SJSA1 (cell line): ENCODE data around the gene INHA. TPM values are rescaled to one million over a fixed set of nuclear protein-coding genes. Genes with fewer than 3 reads are reported as not detected.

Experiments
- DNase-seq, 2 experiments: peaks; one replicate each; pipeline ENCODE4 v3.0.0-alpha.2; 2015 to 2020; ENCODE audit warnings: low spot score in 2 of 2, low read depth in 1 of 2
- H3K27ac ChIP-seq: fragments of 250-450 bp; sonication (Bioruptor Pico); 2 replicates; pipeline ENCODE4 v1.5.1; 2020; ENCODE audit warnings: mild to moderate bottlenecking, moderate library complexity
- H3K27me3 ChIP-seq: fragments of 250-450 bp; sonication (Bioruptor Pico); replicated peaks from 2 replicates; pipeline ENCODE4 v1.5.1; 2020; ENCODE audit warnings: mild to moderate bottlenecking, moderate library complexity
- H3K36me3 ChIP-seq: fragments of 250-450 bp; sonication (Bioruptor Pico); 2 replicates; pipeline ENCODE4 v1.5.1; 2020; ENCODE audit warnings: mild to moderate bottlenecking
- H3K4me1 ChIP-seq: fragments of 250-450 bp; sonication (Bioruptor Pico); replicated peaks from 2 replicates; pipeline ENCODE4 v1.6.1; 2021; ENCODE audit warnings: mild to moderate bottlenecking
- H3K4me3 ChIP-seq: fragments of 250-450 bp; sonication (Bioruptor Pico); 2 replicates; pipeline ENCODE4 v1.5.1; 2020; ENCODE audit warnings: mild to moderate bottlenecking
- H3K9me3 ChIP-seq: fragments of 250-450 bp; sonication (Bioruptor Pico); replicated peaks from 2 replicates; pipeline ENCODE4 v1.5.1; 2020; ENCODE audit warnings: mild to moderate bottlenecking
- total RNA-seq: library from RNA; depleted of rRNA; stranded (reverse); fragments of >200 nt; shearing (Covaris generic); gene quantifications from 2 replicates; pipeline ENCODE4 v1.2.3, GENCODE V29; 2014

INHA gene
- total RNA-seq, 1 experiment from 2014 or later, result 0.11 TPM

GRCh38 chr2:219536967-219537366, 35.1 kb upstream of the INHA start:
- DNase-seq, result no peak
- Histone ChIP-seq H3K9me3 (no peaks in the 10 kb centered on the region), H3K36me3 (peaks cover 34% of the 10 kb centered on the region), H3K27ac (no peak overlapping the region), H3K4me3 (no peak overlapping the region), H3K4me1 (no peaks in the 10 kb centered on the region), H3K27me3 (peaks cover 5% of the 10 kb centered on the region; the same call in 1 of the 2 replicates)

GRCh38 chr2:219537657-219538488, 34.2 kb upstream of the INHA start:
- H3K4me1 ChIP-seq, result no peaks in the 10 kb centered on the region
- no peaks in the 10 kb centered on the region for H3K27me3 ChIP-seq
- H3K27ac ChIP-seq, result no peak overlapping the region
- no peak overlapping the region for H3K4me3 ChIP-seq
- no peaks in the 10 kb centered on the region for H3K9me3 ChIP-seq
- peaks cover 34% of the 10 kb centered on the region for H3K36me3 ChIP-seq
- DNase-seq, result no peak

DNA sequence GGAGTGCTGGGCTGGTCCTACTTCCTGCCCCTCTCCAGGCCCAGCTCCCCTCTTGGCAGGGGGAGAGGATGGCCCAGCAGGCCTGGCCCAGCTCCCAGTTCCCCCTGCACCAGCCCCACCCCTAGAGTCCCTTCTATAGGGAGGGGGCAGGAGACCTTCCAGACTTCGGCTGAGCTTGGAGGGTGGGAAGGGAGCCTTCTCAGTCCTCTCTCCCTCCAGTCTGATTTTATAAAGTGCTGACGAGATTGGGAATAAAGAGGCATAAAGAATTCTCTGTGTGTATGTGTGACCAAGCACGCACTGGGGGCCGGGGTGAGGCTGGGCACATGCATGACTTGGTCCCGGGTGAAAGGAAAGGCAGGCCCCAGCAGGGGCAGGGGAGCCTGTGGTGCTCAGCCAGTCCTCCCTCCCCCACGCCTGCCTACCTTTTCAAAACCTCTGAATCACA, 33.6 kb upstream of the INHA start:
- Histone ChIP-seq H3K36me3 (peaks cover 34% of the 10 kb centered on the region), H3K27ac (no peak overlapping the region), H3K4me3 (no peak overlapping the region), H3K27me3 (no peaks in the 10 kb centered on the region), H3K9me3 (no peaks in the 10 kb centered on the region), H3K4me1 (no peaks in the 10 kb centered on the region)
- DNase-seq, result no peak

- no peaks in the 10 kb centered on the region for H3K9me3 ChIP-seq
- no peak for DNase-seq
- H3K36me3 ChIP-seq, result peaks cover 34% of the 10 kb centered on the region
- no peaks in the 10 kb centered on the region for H3K27me3 ChIP-seq
- no peak overlapping the region for H3K27ac ChIP-seq
- peaks cover 3% of the 10 kb centered on the region for H3K4me1 ChIP-seq
- H3K4me3 ChIP-seq, result no peak overlapping the region
Measured at GRCh38 chr2:219538956-219539788, 32.9 kb upstream of the INHA start.

GRCh38 chr2:219539926-219540678, 32.0 kb upstream of the INHA start:
- no peak overlapping the region for H3K4me3 ChIP-seq
- no peak for DNase-seq
- peaks cover 34% of the 10 kb centered on the region for H3K36me3 ChIP-seq
- H3K4me1 ChIP-seq, result peaks cover 4% of the 10 kb centered on the region
- no peaks in the 10 kb centered on the region for H3K27me3 ChIP-seq
- H3K9me3 ChIP-seq, result no peaks in the 10 kb centered on the region
- no peak overlapping the region for H3K27ac ChIP-seq

DNA sequence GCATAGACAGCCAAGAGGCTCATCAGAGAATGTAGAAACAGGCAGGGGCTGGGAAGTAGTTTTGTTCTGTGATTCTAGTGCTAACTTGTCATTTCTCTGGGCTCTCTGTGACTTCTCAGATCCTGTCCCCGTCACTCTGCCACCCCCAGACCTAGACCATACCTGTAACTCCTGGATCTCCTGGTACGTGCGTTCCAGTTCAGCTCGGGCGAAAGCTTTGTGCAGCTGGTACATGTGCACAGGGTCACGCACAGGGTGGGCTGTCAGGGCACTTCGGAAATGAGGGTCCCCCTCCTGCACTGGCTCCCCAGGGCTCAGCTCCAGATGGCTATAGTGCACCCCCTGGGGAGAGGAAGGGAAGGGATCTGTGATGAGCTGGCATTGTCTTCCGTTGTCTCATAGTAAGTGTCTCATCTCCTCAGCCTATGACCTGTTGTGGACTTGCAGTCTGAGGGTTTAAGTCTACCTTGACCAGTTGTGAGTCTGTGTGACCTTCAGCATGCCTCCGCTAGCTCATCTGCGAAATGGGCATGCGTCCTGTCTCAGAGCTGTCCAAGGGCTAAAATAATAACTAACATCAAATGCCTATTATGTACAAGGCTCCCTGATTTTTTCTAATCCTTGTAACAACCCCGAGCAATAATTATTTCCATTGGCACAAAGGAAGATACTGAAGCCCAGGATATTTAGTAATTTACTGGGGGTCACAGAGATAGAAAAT, 31.2 kb upstream of the INHA start:
- no peak overlapping the region for H3K27ac ChIP-seq
- no peaks in the 10 kb centered on the region for H3K27me3 ChIP-seq
- H3K9me3 ChIP-seq, result no peaks in the 10 kb centered on the region
- peaks cover 4% of the 10 kb centered on the region for H3K4me1 ChIP-seq
- no peak overlapping the region for H3K4me3 ChIP-seq
- DNase-seq, result no peak
- H3K36me3 ChIP-seq, result peaks cover 34% of the 10 kb centered on the region

DNA sequence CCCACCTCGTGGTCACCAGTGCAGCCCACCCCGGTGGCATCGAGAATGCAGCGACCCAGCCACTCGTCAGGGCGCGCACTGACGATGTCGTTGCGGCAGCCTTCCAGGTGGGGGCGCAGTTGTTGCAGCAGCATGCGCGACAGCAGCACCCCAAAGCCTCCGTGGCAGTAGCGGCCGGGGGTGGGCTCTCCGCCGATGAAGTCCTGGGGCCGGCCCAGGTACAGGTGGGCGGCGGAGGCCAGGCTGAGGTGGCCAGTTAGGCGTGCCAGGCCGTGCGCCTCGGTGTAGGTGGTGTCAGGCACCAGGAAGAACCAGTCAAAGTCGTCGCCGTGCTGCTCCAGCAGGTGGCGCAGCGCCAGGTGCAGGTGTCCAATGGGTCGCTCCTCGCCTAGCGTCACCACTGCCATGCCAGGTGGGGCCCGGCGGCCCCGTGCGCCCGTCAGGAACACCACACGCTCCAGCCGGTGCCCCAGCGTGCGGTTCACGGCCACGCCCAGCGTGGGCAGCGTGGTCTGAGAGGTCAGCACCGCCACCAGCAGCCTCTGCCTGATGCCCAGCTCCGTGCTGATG, 30.4 kb upstream of the INHA start:
- H3K27ac ChIP-seq, result no peak overlapping the region
- H3K36me3 ChIP-seq, result peaks cover 34% of the 10 kb centered on the region
- DNase-seq, result peak in 1 of 2 experiments; percentile 40
- H3K27me3 ChIP-seq, result no peaks in the 10 kb centered on the region
- no peak overlapping the region for H3K4me3 ChIP-seq
- H3K9me3 ChIP-seq, result no peaks in the 10 kb centered on the region
- peaks cover 4% of the 10 kb centered on the region for H3K4me1 ChIP-seq

GRCh38 chr2:219542931-219543595, 29.0 kb upstream of the INHA start:
- peaks cover 4% of the 10 kb centered on the region for H3K4me1 ChIP-seq
- peak in 1 of 2 experiments; percentile 78 for DNase-seq
- no peak overlapping the region; the same call in 1 of the 2 replicates for H3K27ac ChIP-seq
- H3K4me3 ChIP-seq, result peak overlapping the region; percentile 66
- H3K9me3 ChIP-seq, result no peaks in the 10 kb centered on the region
- H3K36me3 ChIP-seq, result peaks cover 34% of the 10 kb centered on the region
- no peaks in the 10 kb centered on the region for H3K27me3 ChIP-seq

- Histone ChIP-seq H3K4me3 (peak within 1 kb of the TSS; percentile 66), H3K9me3 (no peaks in the 10 kb centered on the region), H3K4me1 (peaks cover 4% of the 10 kb centered on the region), H3K36me3 (peaks cover 30% of the 10 kb centered on the region), H3K27ac (no peak within 1 kb of the TSS; the same call in 1 of the 2 replicates), H3K27me3 (no peaks in the 10 kb centered on the region)
- DNase-seq, result peak; percentile 99
Measured at GRCh38 chr2:219543596-219544358, 28.3 kb upstream of the INHA start, which contains the start of the genes CHPF and TMEM198. Gene CHPF, minus strand, starts transcription at chr2:219543809. Its CDS starts 271 bp downstream, at chr2:219543538. Gene TMEM198, plus strand, starts transcription at chr2:219544028. Its CDS starts 700 bp downstream, at chr2:219544728.

- no peak overlapping the region for H3K4me3 ChIP-seq
- no peak for DNase-seq
- no peaks in the 10 kb centered on the region for H3K27me3 ChIP-seq
- H3K36me3 ChIP-seq, result peaks cover 22% of the 10 kb centered on the region
- H3K27ac ChIP-seq, result no peak overlapping the region
- no peaks in the 10 kb centered on the region for H3K9me3 ChIP-seq
- H3K4me1 ChIP-seq, result peaks cover 4% of the 10 kb centered on the region
Measured at GRCh38 chr2:219544567-219544966, 27.5 kb upstream of the INHA start.

- Histone ChIP-seq H3K9me3 (no peaks in the 10 kb centered on the region), H3K4me1 (peaks cover 4% of the 10 kb centered on the region), H3K4me3 (no peak overlapping the region), H3K36me3 (peaks cover 15% of the 10 kb centered on the region), H3K27ac (no peak overlapping the region), H3K27me3 (no peaks in the 10 kb centered on the region)
- no peak for DNase-seq
Measured at GRCh38 chr2:219545295-219545942, 26.7 kb upstream of the INHA start.
